HCT116 (cell line): ENCODE data around the gene FBXL5.

Experiments used
- EGR1 ChIP-seq: IDR thresholded peaks from 2 replicates; pipeline ENCODE4 v1.6.1; 2012; ENCODE audit warnings: low read depth
- EZH2 ChIP-seq: fragments of 200-600 bp; sonication (generic); IDR thresholded peaks from 2 replicates; pipeline ENCODE4 v1.6.1; 2017; ENCODE audit warnings: antibody characterized with exemption, mixed run types
- EZH2phosphoT487 ChIP-seq: fragments of 200-600 bp; IDR thresholded peaks from 2 replicates; pipeline ENCODE4 v1.6.1; 2018; ENCODE audit warnings: antibody characterized with exemption, borderline replicate concordance
- FOSL1 ChIP-seq: IDR thresholded peaks from 2 replicates; pipeline ENCODE4 v1.6.1; 2012; ENCODE audit warnings: low read depth
- POLR2A ChIP-seq: IDR thresholded peaks from 2 replicates; pipeline ENCODE4 v1.7.0; 2011; ENCODE audit warnings: borderline replicate concordance; ENCODE audit not compliant: insufficient read depth, insufficient read length; ENCODE audit errors: extremely low read depth
- POLR2AphosphoS5 ChIP-seq: IDR thresholded peaks from 2 replicates; pipeline ENCODE4 v1.6.1; 2011; ENCODE audit warnings: mild to moderate bottlenecking, low read depth, low read length, moderate library complexity
- SRF ChIP-seq: IDR thresholded peaks from 2 replicates; pipeline ENCODE4 v1.6.1; 2012; ENCODE audit warnings: low read depth
- TCF7L2 ChIP-seq: IDR thresholded peaks from 2 replicates; pipeline ENCODE4 v1.7.0; 2011; ENCODE audit warnings: borderline replicate concordance, inconsistent platforms; ENCODE audit not compliant: insufficient read depth, insufficient read length; ENCODE audit errors: extremely low read depth
- ZNF274 ChIP-seq: fragments of 200-500 bp; sonication (Bioruptor generic); IDR thresholded peaks from 2 replicates; pipeline ENCODE4 v1.6.1; 2014; ENCODE audit warnings: mild to moderate bottlenecking, low read depth, low read length, inconsistent platforms
- TF ChIP-seq, protein P1 (sequence below), 3 experiments: fragments of 200-600 bp in 1 of 3; sonication (generic) in 1 of 3; IDR thresholded peaks in 2 of 3; conservative IDR thresholded peaks in 1 of 3; 2 replicates each; pipeline ENCODE4 v1.5.1; 2012 to 2017; ENCODE audit warnings: low read depth in 2 of 3, low read length in 2 of 3, antibody characterized with exemption in 1 of 3, borderline replicate concordance in 1 of 3, control low read depth in 1 of 3, mild to moderate bottlenecking in 1 of 3, mixed read lengths in 1 of 3, mixed run types in 1 of 3, moderate library complexity in 1 of 3; ENCODE audit not compliant: insufficient read depth in 1 of 3
- TF ChIP-seq, protein P2 (sequence below): IDR thresholded peaks from 2 replicates; pipeline ENCODE4 v1.6.1; 2011; ENCODE audit warnings: mild to moderate bottlenecking, low read length, moderate library complexity; ENCODE audit not compliant: insufficient replicate concordance; ENCODE audit errors: extremely low read depth
- TF ChIP-seq, protein P3 (sequence below): IDR thresholded peaks from 2 replicates; pipeline ENCODE4 v1.6.1; 2012; ENCODE audit warnings: low read depth

DNA sequence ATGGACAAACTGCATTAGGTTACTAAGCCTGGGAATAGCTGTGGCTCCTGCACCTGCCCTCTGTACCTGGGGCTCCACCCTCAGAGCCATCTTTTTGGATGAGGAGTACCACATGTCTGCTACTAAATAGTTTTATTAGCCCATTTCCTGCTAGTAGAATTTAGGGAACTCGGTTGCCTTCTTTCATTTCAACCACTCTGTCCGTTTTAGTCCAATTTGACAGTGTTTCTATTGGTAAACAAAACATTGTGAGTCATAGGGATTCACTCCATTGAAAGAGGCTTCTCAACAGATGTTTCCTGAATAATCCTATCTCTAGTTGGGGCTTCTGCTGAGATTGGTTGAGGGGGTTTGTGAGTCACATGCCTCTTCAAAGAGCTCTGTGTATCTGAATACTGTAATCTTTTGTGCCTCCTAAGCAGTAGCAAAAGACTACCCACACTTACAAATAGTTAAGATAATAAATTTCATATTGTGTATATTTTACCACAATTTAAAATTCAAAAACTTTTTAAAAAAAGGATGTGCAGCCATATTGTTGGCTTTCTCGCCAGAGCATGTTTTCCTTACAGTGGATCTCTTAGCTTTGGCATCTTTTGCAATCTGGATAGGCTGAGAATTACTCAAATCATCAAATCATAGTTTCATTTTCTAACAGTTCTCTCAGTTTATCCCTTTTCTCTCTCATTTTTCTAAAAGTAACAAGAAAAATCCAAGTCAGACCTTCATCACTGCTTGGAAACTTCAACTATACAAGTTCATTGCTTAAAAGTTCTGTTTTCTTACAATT is 36.4 kb upstream of the FBXL5 start:
- TF ChIP-seq, protein P1, sequence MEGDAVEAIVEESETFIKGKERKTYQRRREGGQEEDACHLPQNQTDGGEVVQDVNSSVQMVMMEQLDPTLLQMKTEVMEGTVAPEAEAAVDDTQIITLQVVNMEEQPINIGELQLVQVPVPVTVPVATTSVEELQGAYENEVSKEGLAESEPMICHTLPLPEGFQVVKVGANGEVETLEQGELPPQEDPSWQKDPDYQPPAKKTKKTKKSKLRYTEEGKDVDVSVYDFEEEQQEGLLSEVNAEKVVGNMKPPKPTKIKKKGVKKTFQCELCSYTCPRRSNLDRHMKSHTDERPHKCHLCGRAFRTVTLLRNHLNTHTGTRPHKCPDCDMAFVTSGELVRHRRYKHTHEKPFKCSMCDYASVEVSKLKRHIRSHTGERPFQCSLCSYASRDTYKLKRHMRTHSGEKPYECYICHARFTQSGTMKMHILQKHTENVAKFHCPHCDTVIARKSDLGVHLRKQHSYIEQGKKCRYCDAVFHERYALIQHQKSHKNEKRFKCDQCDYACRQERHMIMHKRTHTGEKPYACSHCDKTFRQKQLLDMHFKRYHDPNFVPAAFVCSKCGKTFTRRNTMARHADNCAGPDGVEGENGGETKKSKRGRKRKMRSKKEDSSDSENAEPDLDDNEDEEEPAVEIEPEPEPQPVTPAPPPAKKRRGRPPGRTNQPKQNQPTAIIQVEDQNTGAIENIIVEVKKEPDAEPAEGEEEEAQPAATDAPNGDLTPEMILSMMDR (IDR thresholded peaks at IDR 0.05 in 2 of 3, conservative IDR thresholded peaks at IDR 0.05 in 1 of 3; ENCODE audit: borderline replicate concordance in 1 of 3, insufficient read depth in 1 of 3, low read depth in 2 of 3, low read length in 2 of 3), result no peak
- TF ChIP-seq, protein P2, sequence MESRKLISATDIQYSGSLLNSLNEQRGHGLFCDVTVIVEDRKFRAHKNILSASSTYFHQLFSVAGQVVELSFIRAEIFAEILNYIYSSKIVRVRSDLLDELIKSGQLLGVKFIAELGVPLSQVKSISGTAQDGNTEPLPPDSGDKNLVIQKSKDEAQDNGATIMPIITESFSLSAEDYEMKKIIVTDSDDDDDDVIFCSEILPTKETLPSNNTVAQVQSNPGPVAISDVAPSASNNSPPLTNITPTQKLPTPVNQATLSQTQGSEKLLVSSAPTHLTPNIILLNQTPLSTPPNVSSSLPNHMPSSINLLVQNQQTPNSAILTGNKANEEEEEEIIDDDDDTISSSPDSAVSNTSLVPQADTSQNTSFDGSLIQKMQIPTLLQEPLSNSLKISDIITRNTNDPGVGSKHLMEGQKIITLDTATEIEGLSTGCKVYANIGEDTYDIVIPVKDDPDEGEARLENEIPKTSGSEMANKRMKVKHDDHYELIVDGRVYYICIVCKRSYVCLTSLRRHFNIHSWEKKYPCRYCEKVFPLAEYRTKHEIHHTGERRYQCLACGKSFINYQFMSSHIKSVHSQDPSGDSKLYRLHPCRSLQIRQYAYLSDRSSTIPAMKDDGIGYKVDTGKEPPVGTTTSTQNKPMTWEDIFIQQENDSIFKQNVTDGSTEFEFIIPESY, result no peak
- no peak for TF ChIP-seq POLR2A
- TF ChIP-seq EGR1, result no peak
- no peak for TF ChIP-seq SRF
- no peak for TF ChIP-seq FOSL1
- no peak for TF ChIP-seq POLR2AphosphoS5
- no peak for TF ChIP-seq EZH2phosphoT487
- no peak for TF ChIP-seq TCF7L2
- no peak for TF ChIP-seq ZNF274
- TF ChIP-seq, protein P3, sequence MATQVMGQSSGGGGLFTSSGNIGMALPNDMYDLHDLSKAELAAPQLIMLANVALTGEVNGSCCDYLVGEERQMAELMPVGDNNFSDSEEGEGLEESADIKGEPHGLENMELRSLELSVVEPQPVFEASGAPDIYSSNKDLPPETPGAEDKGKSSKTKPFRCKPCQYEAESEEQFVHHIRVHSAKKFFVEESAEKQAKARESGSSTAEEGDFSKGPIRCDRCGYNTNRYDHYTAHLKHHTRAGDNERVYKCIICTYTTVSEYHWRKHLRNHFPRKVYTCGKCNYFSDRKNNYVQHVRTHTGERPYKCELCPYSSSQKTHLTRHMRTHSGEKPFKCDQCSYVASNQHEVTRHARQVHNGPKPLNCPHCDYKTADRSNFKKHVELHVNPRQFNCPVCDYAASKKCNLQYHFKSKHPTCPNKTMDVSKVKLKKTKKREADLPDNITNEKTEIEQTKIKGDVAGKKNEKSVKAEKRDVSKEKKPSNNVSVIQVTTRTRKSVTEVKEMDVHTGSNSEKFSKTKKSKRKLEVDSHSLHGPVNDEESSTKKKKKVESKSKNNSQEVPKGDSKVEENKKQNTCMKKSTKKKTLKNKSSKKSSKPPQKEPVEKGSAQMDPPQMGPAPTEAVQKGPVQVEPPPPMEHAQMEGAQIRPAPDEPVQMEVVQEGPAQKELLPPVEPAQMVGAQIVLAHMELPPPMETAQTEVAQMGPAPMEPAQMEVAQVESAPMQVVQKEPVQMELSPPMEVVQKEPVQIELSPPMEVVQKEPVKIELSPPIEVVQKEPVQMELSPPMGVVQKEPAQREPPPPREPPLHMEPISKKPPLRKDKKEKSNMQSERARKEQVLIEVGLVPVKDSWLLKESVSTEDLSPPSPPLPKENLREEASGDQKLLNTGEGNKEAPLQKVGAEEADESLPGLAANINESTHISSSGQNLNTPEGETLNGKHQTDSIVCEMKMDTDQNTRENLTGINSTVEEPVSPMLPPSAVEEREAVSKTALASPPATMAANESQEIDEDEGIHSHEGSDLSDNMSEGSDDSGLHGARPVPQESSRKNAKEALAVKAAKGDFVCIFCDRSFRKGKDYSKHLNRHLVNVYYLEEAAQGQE, result no peak
- no peak for TF ChIP-seq EZH2
